Esophagus muscularis mucosa (tissue), 4 donors: ENCODE data around the gene CREB3L2.
"Not testable (repeated sequence)": the region's sequence is repeated elsewhere in the genome, so short reads cannot be mapped to it uniquely, and the experiment has no call there.

Experiments
- CTCF ChIP-seq, 3 experiments: fragments of 200-600 bp in 2 of 3; fragments of 450-650 bp in 1 of 3; sonication (generic) in 2 of 3; IDR thresholded peaks; one replicate each; pipeline ENCODE4 v1.5.1; 2017 to 2019; ENCODE audit warnings: antibody characterized with exemption in 3 of 3, mild to moderate bottlenecking in 2 of 3, moderate library complexity in 1 of 3
- EP300 ChIP-seq: sonication (generic); formaldehyde crosslinking; IDR thresholded peaks from one replicate; pipeline ENCODE4 v1.6.1; 2017; ENCODE audit warnings: antibody characterized with exemption
- POLR2A ChIP-seq: fragments of 450-650 bp; IDR thresholded peaks from one replicate; pipeline ENCODE4 v1.6.1; 2017; ENCODE audit warnings: antibody characterized with exemption, moderate library complexity, mild to moderate bottlenecking, low read depth

- TF ChIP-seq CTCF (IDR thresholded peaks at IDR 0.05); EP300; POLR2A: not testable (repeated sequence)
These were observed 170.3 kb downstream of the CREB3L2 start for GRCh38 chr7:137831555-137831954.
